A549 (cell line): ENCODE results near the gene SETBP1. TPM values are rescaled to one million over a fixed set of nuclear protein-coding genes. Genes with fewer than 3 reads are reported as not detected.

Experiments
- ATAC-seq, 2 experiments: fragments of 200-7000 bp in 1 of 2; fragments of >200 bp in 1 of 2; cut with Nextera tagmentation in 1 of 2; cut with Tn5 transposase in 1 of 2; 3 replicates each; pipeline versions ENCODE4 v1.8.0 to v1.9.1; 2018 to 2020; ENCODE audit warnings: mild to moderate bottlenecking in 1 of 2, moderate library complexity in 1 of 2
- CTCF ChIA-PET: fragments of 300-600 bp; sonication (Branson Sonifier 250); formaldehyde crosslinking; extraction: SDS; loops from one replicate; lab custom pipeline; 2021; ENCODE audit warnings: antibody characterized with exemption, inconsistent platforms; lab: Yijun Ruan, JAX
- POLR2A ChIA-PET: fragments of 350-600 bp; formaldehyde crosslinking; extraction: SDS; loops from one replicate; lab custom pipeline; 2021; ENCODE audit warnings: antibody characterized with exemption, inconsistent platforms; lab: Yijun Ruan, JAX
- DNase-seq, 2 experiments: peaks; one replicate each; pipeline versions ENCODE4 v3.0.0 to v3.0.0-alpha.2; 2011 to 2016; ENCODE audit warnings: low read depth in 1 of 2, low spot score in 1 of 2
- FAIRE-seq: peaks from 2 replicates; lab custom pipeline; 2011; peaks lifted over from hg19 to GRCh38; lab: Jason Lieb, UNC
- H3K27ac ChIP-seq, 2 experiments: fragments of >200 bp; sonication (Bioruptor Twin); formaldehyde crosslinking; 3 replicates each; pipeline ENCODE4 v1.5.1; 2016 to 2017
- H3K4me1 ChIP-seq: fragments of >200 bp; sonication (Bioruptor Twin); formaldehyde crosslinking; 3 replicates; pipeline ENCODE4 v1.6.1; 2016
- H3K4me2 ChIP-seq: fragments of >200 bp; sonication (Bioruptor Twin); formaldehyde crosslinking; 3 replicates; pipeline ENCODE4 v1.6.1; 2016
- H3K4me3 ChIP-seq: fragments of >200 bp; sonication (Bioruptor Twin); formaldehyde crosslinking; 3 replicates; pipeline ENCODE4 v1.5.1; 2016
- H3K9me3 ChIP-seq: fragments of >200 bp; sonication (Bioruptor Twin); formaldehyde crosslinking; 3 replicates; pipeline ENCODE4 v1.6.1; 2016
- BCL3 ChIP-seq: fragments of >200 bp; sonication (Bioruptor Twin); formaldehyde crosslinking; IDR thresholded peaks from 3 replicates; pipeline ENCODE4 v1.6.1; 2016
- CHD4 ChIP-seq: fragments of 200-600 bp; sonication (generic); IDR thresholded peaks from 2 replicates; pipeline ENCODE4 v1.6.1; 2016; ENCODE audit warnings: antibody characterized with exemption, mild to moderate bottlenecking, borderline replicate concordance
- ELK1 ChIP-seq: fragments of 150-350 bp; IDR thresholded peaks from 2 replicates; pipeline ENCODE4 v1.6.1; 2014; ENCODE audit warnings: low read depth, mild to moderate bottlenecking, low read length
- EP300 ChIP-seq, 2 experiments: fragments of >200 bp; sonication (Bioruptor Twin); formaldehyde crosslinking; IDR thresholded peaks; 2 replicates in 1 of 2; 3 replicates in 1 of 2; pipeline ENCODE4 v1.6.1; 2016 to 2017
- FOXS1 ChIP-seq: fragments of 250-450 bp; sonication (Bioruptor Pico); IDR thresholded peaks from 2 replicates; pipeline ENCODE4 v1.5.0; 2020; ENCODE audit warnings: mild to moderate bottlenecking, moderate library complexity
- HMGXB4 ChIP-seq: fragments of 250-450 bp; sonication (Bioruptor Pico); IDR thresholded peaks from 2 replicates; pipeline ENCODE4 v1.5.0; 2021; ENCODE audit warnings: mild to moderate bottlenecking, moderate library complexity, borderline replicate concordance
- HOXB13 ChIP-seq: fragments of 250-450 bp; sonication (Bioruptor Pico); IDR thresholded peaks from 2 replicates; pipeline ENCODE4 v1.5.0; 2020; ENCODE audit warnings: low read depth, mild to moderate bottlenecking, moderate library complexity
- JUN ChIP-seq, 2 experiments: fragments of >200 bp; sonication (Bioruptor Twin); formaldehyde crosslinking; IDR thresholded peaks; 2 replicates in 1 of 2; 3 replicates in 1 of 2; pipeline ENCODE4 v1.6.1; 2016 to 2017
- JUNB ChIP-seq: fragments of >200 bp; sonication (Bioruptor Twin); formaldehyde crosslinking; IDR thresholded peaks from 2 replicates; pipeline ENCODE4 v1.6.1; 2016
- MAFK ChIP-seq: fragments of 450-650 bp; IDR thresholded peaks from 2 replicates; pipeline ENCODE4 v1.6.1; 2014; ENCODE audit not compliant: partially characterized antibody
- MAX ChIP-seq: IDR thresholded peaks from 2 replicates; pipeline ENCODE4 v1.6.1; 2012
- MYC ChIP-seq: IDR thresholded peaks from 2 replicates; pipeline ENCODE4 v1.6.1; 2012; ENCODE audit warnings: mild to moderate bottlenecking, inconsistent platforms, low read length, improper control_type of control experiment, borderline replicate concordance
- POLR2A ChIP-seq: IDR thresholded peaks from 2 replicates; pipeline ENCODE4 v1.6.1; 2012; ENCODE audit warnings: mild to moderate bottlenecking, low read length
- POLR2AphosphoS2 ChIP-seq: conservative IDR thresholded peaks from 2 replicates; pipeline ENCODE4 v1.6.1; 2012; ENCODE audit warnings: low read length, improper control_type of control experiment, inconsistent platforms
- RAD21 ChIP-seq, 2 experiments: fragments of >200 bp in 1 of 2; sonication (Bioruptor Twin) in 1 of 2; formaldehyde crosslinking in 1 of 2; IDR thresholded peaks in 1 of 2; conservative IDR thresholded peaks in 1 of 2; 2 replicates in 1 of 2; 3 replicates in 1 of 2; pipeline ENCODE4 v1.6.1; 2012 to 2018; ENCODE audit warnings: inconsistent platforms in 1 of 2
- RARB ChIP-seq: fragments of 250-450 bp; sonication (Bioruptor Pico); IDR thresholded peaks from 2 replicates; pipeline ENCODE4 v1.8.0; 2021; ENCODE audit warnings: mild to moderate bottlenecking, moderate library complexity
- RCOR1 ChIP-seq: fragments of 150-350 bp; IDR thresholded peaks from 2 replicates; pipeline ENCODE4 v1.6.1; 2014; ENCODE audit warnings: antibody characterized with exemption, low read length, low read depth
- REST ChIP-seq: fragments of 200-600 bp; sonication (generic); IDR thresholded peaks from 2 replicates; pipeline ENCODE4 v1.6.1; 2016; ENCODE audit warnings: antibody characterized with exemption, mild to moderate bottlenecking, moderate library complexity
- RFX5 ChIP-seq: fragments of 450-650 bp; IDR thresholded peaks from 2 replicates; pipeline ENCODE4 v1.7.1; 2014; ENCODE audit warnings: antibody characterized with exemption, mild to moderate bottlenecking, moderate library complexity
- ZNF302 ChIP-seq: fragments of 250-450 bp; sonication (Bioruptor Pico); IDR thresholded peaks from 2 replicates; pipeline ENCODE4 v1.9.0; 2021; ENCODE audit warnings: inconsistent platforms, mild to moderate bottlenecking, moderate library complexity
- WGBS: methylation state at CpG from one replicate; pipeline ENCODE4 v1.1.6; 2017; ENCODE audit errors: missing lambda C conversion rate; 5-methylcytosine and 5-hydroxymethylcytosine counted together
- polyA plus RNA-seq, 4 experiments: library from polyadenylated mRNA; depleted of rRNA in 3 of 4; stranded (reverse); fragments of >200 nt; fragmentation: RNase III in 1 of 4; extraction: RNeasy Plus Mini Kit Qiagen cat#74134 plus additional on column Dnase treatment in 1 of 4; gene quantifications; 2 replicates in 3 of 4; 3 replicates in 1 of 4; pipeline ENCODE4 v1.2.3, GENCODE V29; 2011 to 2017

SETBP1 gene
- polyA plus RNA-seq, 2 of the 4 experiments (the other 2 are of a cell fraction), result 0.50 to 1.9 TPM

- Histone ChIP-seq H3K4me2 (no peak overlapping the region), H3K4me3 (no peak overlapping the region), H3K27ac (no peak overlapping the region), H3K4me1 (no peaks in the 10 kb centered on the region), H3K9me3 (no peaks in the 10 kb centered on the region)
- ATAC-seq, result no peak
- DNase-seq, result no peak
- TF ChIP-seq ELK1 (no peak), MYC (no peak), POLR2AphosphoS2 (no peak), RARB (no peak), RCOR1 (no peak), BCL3 (no peak), FOXS1 (no peak), MAX (no peak), HMGXB4 (CRISPR knock-in tag) (no peak), RFX5 (no peak), RAD21 (conservative IDR thresholded peaks at IDR 0.05 in 1 of 2, IDR thresholded peaks at IDR 0.05 in 1 of 2) (no peak), JUN (IDR thresholded peaks at IDR 0.05) (no peak), REST (no peak), HOXB13 (no peak), MAFK (no peak)
- WGBS, result 54% methylated on average over 8 of the region's 8 CpGs
- ChIA-PET POLR2A (no interaction called here), CTCF (no interaction called here)
- no peak for FAIRE-seq
Observed at GRCh38 chr18:45083226-45083855, 402.7 kb downstream of the SETBP1 start.

- ChIA-PET CTCF (no interaction called here), POLR2A (no interaction called here)
- WGBS, result 60% methylated on average over 8 of the region's 13 CpGs
- Histone ChIP-seq H3K4me3 (no peak overlapping the region), H3K27ac (no peak overlapping the region), H3K4me2 (no peak overlapping the region), H3K4me1 (no peaks in the 10 kb centered on the region), H3K9me3 (no peaks in the 10 kb centered on the region)
- ATAC-seq (no peak), FAIRE-seq (no peak), DNase-seq (no peak)
- TF ChIP-seq ZNF302 (CRISPR knock-in tag) (no peak), CHD4 (no peak), JUNB (no peak), RFX5 (no peak), JUN (IDR thresholded peaks at IDR 0.05) (no peak), REST (no peak), EP300 (IDR thresholded peaks at IDR 0.05) (no peak), POLR2A (no peak)
Observed at GRCh38 chr18:45084206-45084605, 403.5 kb downstream of the SETBP1 start.
